Sigmoid colon (tissue), 7 donors: ENCODE measurements around the gene CREB3. TPM values are rescaled to one million over a fixed set of nuclear protein-coding genes. Genes with fewer than 3 reads are reported as not detected.
A peak's percentile ranks its signal among the peaks of the same experiment; 100 is the strongest.

Experiments
- DNase-seq: peaks from one replicate; pipeline ENCODE4 v3.0.0-alpha.2; 2019
- H3K27ac ChIP-seq, 4 donors: fragments of 200-600 bp; sonication (generic); one replicate each; pipeline ENCODE4 v1.5.1; 2016 to 2019; ENCODE audit warnings: mild to moderate bottlenecking in 1 of 4
- H3K27me3 ChIP-seq, 3 donors: fragments of 200-600 bp; sonication (generic); one replicate each; pipeline ENCODE4 v1.5.1; 2019; ENCODE audit warnings: mild to moderate bottlenecking in 1 of 3
- H3K36me3 ChIP-seq, 4 donors: fragments of 200-600 bp; sonication (generic); one replicate each; pipeline ENCODE4 v1.5.1; 2016 to 2019
- H3K4me1 ChIP-seq, 4 donors: fragments of 200-600 bp; sonication (generic); one replicate each; pipeline ENCODE4 v1.5.1; 2017 to 2019
- H3K4me3 ChIP-seq, 4 donors: fragments of 200-600 bp; sonication (generic); one replicate each; pipeline ENCODE4 v1.5.1; 2017 to 2019; ENCODE audit warnings: mild to moderate bottlenecking in 2 of 4, moderate library complexity in 1 of 4
- H3K9me3 ChIP-seq, 4 donors: fragments of 200-600 bp in 3 of 4; sonication (generic) in 3 of 4; one replicate each; pipeline versions ENCODE4 v1.5.1 to v1.6.1; 2013 to 2019
- EP300 ChIP-seq, 4 donors: sonication (generic); formaldehyde crosslinking; IDR thresholded peaks; one replicate each; pipeline ENCODE4 v1.6.1; 2017; ENCODE audit warnings: antibody characterized with exemption in 4 of 4
- POLR2A ChIP-seq, 2 donors: fragments of 450-650 bp; IDR thresholded peaks; one replicate each; pipeline ENCODE4 v1.6.1; 2016; ENCODE audit warnings: antibody characterized with exemption in 2 of 2, mild to moderate bottlenecking in 2 of 2, moderate library complexity in 2 of 2
- POLR2AphosphoS5 ChIP-seq, 4 donors: sonication (generic); formaldehyde crosslinking; IDR thresholded peaks; one replicate each; pipeline ENCODE4 v1.6.1; 2017; ENCODE audit warnings: antibody characterized with exemption in 4 of 4
- WGBS, 2 donors: extraction: QIAGEN DNeasy Blood & Tissue Kit; methylation state at CpG; one replicate each; pipeline ENCODE4 v1.1.7; 2013; 5-methylcytosine and 5-hydroxymethylcytosine counted together
- intact Hi-C: fragments of 100-400 bp; cut with DNase I; formaldehyde crosslinking; loops from one replicate; pipeline ENCODE4 v1.15.1; 2023
- polyA plus RNA-seq, 3 donors: library from polyadenylated mRNA; stranded (reverse); fragments of 200-250 nt; gene quantifications; one replicate each; pipeline ENCODE4 v1.2.3, GENCODE V29; 2013
- total RNA-seq, 4 donors: library from RNA; depleted of rRNA; stranded (reverse); fragments of >200 nt; gene quantifications; one replicate each; pipeline ENCODE4 v1.1.0, GENCODE V29; 2016
- TF ChIP-seq, protein P1 (sequence below), 4 experiments: fragments of 450-650 bp in 3 of 4; fragments of 200-600 bp in 1 of 4; IDR thresholded peaks; one replicate each; pipeline ENCODE4 v1.5.1; 2016 to 2019; ENCODE audit warnings: antibody characterized with exemption in 4 of 4, mild to moderate bottlenecking in 3 of 4, moderate library complexity in 2 of 4
- donor health status: healthy with polysubstance abuse.
- donor health status: Bipolar disorder and iron deficiency.
- donor health status: healthy.

CREB3 gene
- total and polyA plus RNA-seq, 7 donors = 31.0 to 82.7 (median 65.9) TPM

DNA sequence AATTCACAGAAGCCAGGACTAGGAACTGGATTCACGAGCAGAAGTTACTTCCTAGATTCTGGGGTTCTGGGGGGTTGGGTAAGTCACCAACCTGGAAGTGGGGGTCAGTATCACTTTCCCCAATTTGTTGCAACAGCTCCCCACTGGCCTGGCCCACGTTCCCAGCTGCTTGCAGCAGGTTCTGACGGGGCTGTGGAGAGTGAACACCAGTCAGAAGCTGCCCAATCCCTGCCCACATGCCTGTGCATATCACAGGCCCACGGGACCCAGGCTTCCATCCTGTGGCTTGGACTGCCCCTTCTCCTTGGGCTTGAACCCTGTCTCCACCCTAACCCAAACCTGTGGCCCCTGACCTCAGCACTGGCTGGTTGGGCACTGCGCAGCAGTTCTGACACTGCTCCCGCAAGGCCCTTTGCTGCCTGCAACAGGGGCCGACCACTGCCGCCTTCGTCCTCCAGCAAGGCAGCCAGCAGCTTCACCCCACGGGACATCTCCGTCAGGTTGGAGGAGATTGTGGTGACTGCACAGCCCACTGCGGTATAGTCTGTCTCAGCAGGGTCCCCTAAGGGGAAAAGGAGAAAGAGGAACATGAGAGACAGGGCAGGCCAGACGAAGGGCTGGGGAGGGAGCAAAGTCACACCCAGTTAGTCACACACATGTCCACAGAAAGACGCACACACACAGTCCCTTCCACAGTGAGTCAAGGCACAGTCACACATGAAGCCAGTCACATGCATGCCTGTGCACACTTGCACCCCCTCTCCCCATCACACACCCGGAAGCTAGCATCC is 13.6 kb upstream of the CREB3 start:
- intact Hi-C loops = no loop called here
- Histone ChIP-seq H3K4me3 (no peak overlapping the region), H3K36me3 (peaks cover 94 to 100% (median 98%) of the 10 kb centered on the region in 4 donors), H3K27ac (peak overlapping the region in 3 of 4 donors; percentile 1 to 41 (median 5)), H3K4me1 (peaks cover 0 to 6% (median 0%) of the 10 kb centered on the region in 4 donors), H3K27me3 (no peaks in the 10 kb centered on the region), H3K9me3 (no peaks in the 10 kb centered on the region)
- 79 to 91% methylated on average over 15 of the region's 15 CpGs for WGBS, 2 donors
- DNase-seq = peak; percentile 60
- TF ChIP-seq EP300 (IDR thresholded peaks at IDR 0.05) (no peak), POLR2A (IDR thresholded peaks at IDR 0.05) (no peak), POLR2AphosphoS5 (IDR thresholded peaks at IDR 0.05) (no peak)
- TF ChIP-seq, protein P1, sequence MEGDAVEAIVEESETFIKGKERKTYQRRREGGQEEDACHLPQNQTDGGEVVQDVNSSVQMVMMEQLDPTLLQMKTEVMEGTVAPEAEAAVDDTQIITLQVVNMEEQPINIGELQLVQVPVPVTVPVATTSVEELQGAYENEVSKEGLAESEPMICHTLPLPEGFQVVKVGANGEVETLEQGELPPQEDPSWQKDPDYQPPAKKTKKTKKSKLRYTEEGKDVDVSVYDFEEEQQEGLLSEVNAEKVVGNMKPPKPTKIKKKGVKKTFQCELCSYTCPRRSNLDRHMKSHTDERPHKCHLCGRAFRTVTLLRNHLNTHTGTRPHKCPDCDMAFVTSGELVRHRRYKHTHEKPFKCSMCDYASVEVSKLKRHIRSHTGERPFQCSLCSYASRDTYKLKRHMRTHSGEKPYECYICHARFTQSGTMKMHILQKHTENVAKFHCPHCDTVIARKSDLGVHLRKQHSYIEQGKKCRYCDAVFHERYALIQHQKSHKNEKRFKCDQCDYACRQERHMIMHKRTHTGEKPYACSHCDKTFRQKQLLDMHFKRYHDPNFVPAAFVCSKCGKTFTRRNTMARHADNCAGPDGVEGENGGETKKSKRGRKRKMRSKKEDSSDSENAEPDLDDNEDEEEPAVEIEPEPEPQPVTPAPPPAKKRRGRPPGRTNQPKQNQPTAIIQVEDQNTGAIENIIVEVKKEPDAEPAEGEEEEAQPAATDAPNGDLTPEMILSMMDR (IDR thresholded peaks at IDR 0.05) = no peak

DNA sequence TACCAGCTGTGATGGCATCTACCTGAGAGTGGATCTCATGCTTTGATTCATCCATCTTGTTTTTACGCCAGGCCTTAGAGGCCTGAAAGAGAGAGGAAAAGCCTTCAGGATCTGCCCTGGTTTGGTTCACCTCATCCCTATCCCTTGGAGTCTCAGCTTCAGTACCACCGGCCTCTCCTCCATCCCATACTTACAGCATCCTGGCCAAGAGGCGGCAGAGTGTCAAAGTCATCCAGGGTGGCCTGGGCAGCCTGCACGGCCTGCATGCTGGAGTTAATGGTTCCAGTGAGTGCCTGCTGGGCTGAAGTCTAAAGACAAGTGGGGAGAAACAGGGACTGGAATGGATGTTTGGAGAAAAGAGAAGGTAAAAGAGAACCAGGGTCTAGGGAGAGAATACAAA is 12.9 kb upstream of the CREB3 start:
- peak; percentile 59 for DNase-seq
- 95 to 96% methylated on average over 4 of the region's 4 CpGs for WGBS, 2 donors
- Histone ChIP-seq H3K4me3 (no peak overlapping the region), H3K9me3 (no peaks in the 10 kb centered on the region), H3K27ac (peak overlapping the region in 3 of 4 donors; percentile 1 to 41 (median 21)), H3K27me3 (no peaks in the 10 kb centered on the region), H3K36me3 (peaks cover 94 to 100% (median 98%) of the 10 kb centered on the region in 4 donors), H3K4me1 (peaks cover 0 to under 1% (median 0%) of the 10 kb centered on the region in 4 donors)
- no peak for TF ChIP-seq POLR2A (IDR thresholded peaks at IDR 0.05)
- TF ChIP-seq POLR2AphosphoS5 (IDR thresholded peaks at IDR 0.05) = no peak
- no peak for TF ChIP-seq EP300 (IDR thresholded peaks at IDR 0.05)
- TF ChIP-seq, protein P1 (IDR thresholded peaks at IDR 0.05) = no peak
- intact Hi-C loops = no loop called here

DNA sequence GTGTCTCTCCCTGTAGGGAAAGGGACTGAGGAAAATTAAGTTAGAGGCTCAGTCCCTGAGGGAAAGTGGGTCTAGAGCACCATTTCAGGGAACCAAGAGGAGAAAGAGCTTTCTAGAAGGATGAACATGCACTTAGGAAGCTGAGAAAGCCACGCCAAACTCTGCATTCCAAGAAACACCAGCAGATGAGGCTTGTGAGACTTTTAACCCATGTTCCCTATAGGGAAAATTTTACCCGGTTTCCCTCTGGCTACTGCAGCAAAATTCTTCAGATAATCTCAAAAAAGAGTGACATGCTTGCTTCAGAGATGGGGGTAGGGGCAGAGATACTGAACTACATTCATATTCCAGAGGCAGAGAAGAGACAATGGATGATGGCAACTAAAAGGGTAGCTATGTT is 9.0 kb upstream of the CREB3 start:
- peaks cover 0 to 34% (median 33%) of the 10 kb centered on the region in 4 donors for H3K4me1 ChIP-seq
- H3K4me3 ChIP-seq = no peak overlapping the region
- H3K9me3 ChIP-seq = no peaks in the 10 kb centered on the region
- DNase-seq = no peak
- H3K36me3 ChIP-seq = peaks cover 65 to 73% (median 72%) of the 10 kb centered on the region in 4 donors
- peak overlapping the region; percentile 35 to 98 (median 45) for H3K27ac ChIP-seq
- H3K27me3 ChIP-seq = no peaks in the 10 kb centered on the region
- intact Hi-C loops = no loop called here
- WGBS, 2 donors = 97 to 98% methylated on average over 2 of the region's 2 CpGs
- TF ChIP-seq POLR2AphosphoS5 (IDR thresholded peaks at IDR 0.05) = no peak
- TF ChIP-seq, protein P1 (IDR thresholded peaks at IDR 0.05) = no peak
- no peak for TF ChIP-seq EP300 (IDR thresholded peaks at IDR 0.05)
- TF ChIP-seq POLR2A (IDR thresholded peaks at IDR 0.05) = no peak

DNA sequence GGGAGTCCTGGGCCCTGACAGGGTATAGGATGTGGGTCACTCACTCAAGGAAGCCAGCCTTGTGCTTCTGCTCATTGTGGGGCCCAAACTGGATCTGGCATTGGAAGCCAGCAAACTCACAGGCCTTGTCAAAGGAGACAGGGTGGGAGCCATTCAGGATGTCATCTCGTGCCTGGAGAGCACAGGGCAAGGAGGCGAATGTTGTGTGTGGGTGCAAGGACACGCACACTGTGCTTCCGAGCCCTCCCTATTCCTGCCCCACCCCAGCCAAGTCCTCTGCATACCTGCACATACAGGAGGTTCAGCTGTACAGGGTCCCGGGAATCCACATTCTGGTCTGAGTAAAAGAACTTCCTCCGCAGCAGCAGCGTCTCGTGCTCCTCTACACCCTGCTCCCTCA is 8.6 kb upstream of the CREB3 start:
- H3K27me3 ChIP-seq = no peaks in the 10 kb centered on the region
- peak; percentile 50 for DNase-seq
- no peak for TF ChIP-seq EP300 (IDR thresholded peaks at IDR 0.05)
- TF ChIP-seq POLR2AphosphoS5 (IDR thresholded peaks at IDR 0.05) = peak in 1 of 4 donors; percentile 12
- no peak overlapping the region for H3K4me3 ChIP-seq
- no peaks in the 10 kb centered on the region for H3K9me3 ChIP-seq
- H3K4me1 ChIP-seq = peaks cover 0 to 39% (median 38%) of the 10 kb centered on the region in 4 donors
- WGBS, 2 donors = 96% methylated on average over 8 of the region's 8 CpGs
- H3K27ac ChIP-seq = peak overlapping the region; percentile 10 to 98 (median 38)
- intact Hi-C loops = loop anchor here (2.0 kb wide), 1 partner anchor 17 kb away; no protein-coding TSS in a partner anchor
- peaks cover 61 to 68% (median 67%) of the 10 kb centered on the region in 4 donors for H3K36me3 ChIP-seq

DNA sequence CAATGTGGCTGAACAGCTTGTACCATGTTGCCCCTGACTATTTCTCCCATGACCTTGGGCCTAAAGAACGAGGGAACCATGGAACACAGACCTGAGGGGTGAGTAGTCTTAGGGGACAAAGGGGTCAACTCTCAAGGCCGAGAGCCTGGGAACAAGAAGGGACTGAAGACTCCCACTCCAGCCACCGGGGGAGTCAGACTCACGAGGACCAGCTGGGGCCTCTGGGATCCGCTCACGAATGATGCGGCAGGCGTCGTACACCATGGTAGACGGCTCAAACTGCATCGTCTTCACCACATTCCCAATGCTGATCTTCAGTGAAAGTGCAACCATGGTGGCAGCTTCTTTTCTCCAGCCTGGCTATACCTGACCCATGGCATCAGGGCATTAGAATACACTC is 7.1 kb upstream of the CREB3 start:
- 95% methylated on average over 11 of the region's 11 CpGs for WGBS, 2 donors

More for the DNA sequence above, 7.1 kb upstream of the CREB3 start:
- Histone ChIP-seq H3K9me3 (no peaks in the 10 kb centered on the region), H3K36me3 (peaks cover 47 to 54% (median 52%) of the 10 kb centered on the region in 4 donors), H3K4me1 (peaks cover 0 to 53% (median 53%) of the 10 kb centered on the region in 4 donors), H3K4me3 (no peak overlapping the region), H3K27ac (peak overlapping the region; percentile 97 to 99 (median 98)), H3K27me3 (no peaks in the 10 kb centered on the region)
- DNase-seq = peak; percentile 63
- intact Hi-C loops = loop anchor here (2.0 kb wide), 1 partner anchor 19 kb away; no protein-coding TSS in a partner anchor
- TF ChIP-seq POLR2A (IDR thresholded peaks at IDR 0.05) = no peak
- TF ChIP-seq, protein P1 (IDR thresholded peaks at IDR 0.05) = no peak
- no peak for TF ChIP-seq EP300 (IDR thresholded peaks at IDR 0.05)
- no peak for TF ChIP-seq POLR2AphosphoS5 (IDR thresholded peaks at IDR 0.05)
